ENCODE measurements around the gene NEK5.
"Not testable (repeated sequence)": the region's sequence is repeated elsewhere in the genome, so short reads cannot be mapped to it uniquely, and the experiment has no call there.

The NEK5 gene

DNA sequence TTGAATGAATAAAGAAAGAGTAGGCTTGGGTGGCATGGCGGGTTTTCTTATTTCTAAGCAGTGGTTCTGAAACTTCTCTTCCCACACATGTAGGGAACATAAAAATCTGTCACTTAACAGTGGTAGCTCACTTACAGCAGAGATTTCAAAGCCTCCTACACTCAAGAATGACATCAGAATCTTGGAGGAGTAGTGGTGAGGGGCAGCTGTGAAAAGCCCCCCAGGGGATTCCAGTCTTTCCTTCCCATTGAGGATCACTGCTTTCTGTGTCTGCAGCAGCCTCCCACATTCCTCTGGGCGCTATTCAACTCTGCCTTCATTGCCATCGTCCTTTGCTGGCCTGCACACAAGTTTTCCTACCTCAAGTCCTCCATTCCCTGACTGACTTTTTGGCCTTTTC lies 8.6 kb upstream of the NEK5 start:
- DNase-seq = no peak

DNA sequence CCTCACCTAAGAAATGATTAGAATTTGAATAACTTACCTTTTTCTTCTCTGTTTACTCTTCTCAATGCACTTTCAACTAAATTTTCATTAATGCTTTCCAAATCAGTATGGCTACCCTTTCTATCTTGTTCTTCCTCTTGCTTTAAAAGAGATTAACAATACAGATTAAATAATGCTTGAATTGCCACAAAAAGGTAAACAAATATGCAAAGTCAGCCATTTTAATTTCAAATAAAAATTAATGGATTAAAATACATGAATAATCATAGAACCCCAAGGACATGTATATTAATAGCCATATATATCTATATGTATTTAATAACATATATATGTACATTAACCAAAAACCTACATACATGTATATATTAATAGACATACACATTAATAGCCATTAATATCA lies 7.9 kb upstream of the NEK5 start:
- DNase-seq = no peak

DNA sequence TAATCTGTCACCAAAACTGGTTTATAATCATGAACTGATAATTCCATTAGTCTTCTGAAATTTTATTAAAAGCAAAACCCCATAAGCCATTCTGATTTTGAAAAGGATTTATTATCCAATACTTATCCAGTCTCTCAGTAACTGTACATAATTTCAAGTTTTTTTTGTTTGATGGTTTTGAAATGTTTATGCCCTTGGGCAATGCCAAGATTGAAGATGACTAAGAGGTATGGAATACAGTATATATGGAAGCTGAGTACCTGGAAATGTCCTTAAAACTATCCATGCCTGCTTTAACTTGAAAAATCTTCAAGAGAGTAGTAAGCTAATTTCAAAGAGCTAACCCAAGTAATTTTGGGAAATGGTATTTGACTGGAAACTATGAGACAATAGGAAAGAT lies 1.8 kb upstream of the NEK5 start:
- DNase-seq = no peak

DNA sequence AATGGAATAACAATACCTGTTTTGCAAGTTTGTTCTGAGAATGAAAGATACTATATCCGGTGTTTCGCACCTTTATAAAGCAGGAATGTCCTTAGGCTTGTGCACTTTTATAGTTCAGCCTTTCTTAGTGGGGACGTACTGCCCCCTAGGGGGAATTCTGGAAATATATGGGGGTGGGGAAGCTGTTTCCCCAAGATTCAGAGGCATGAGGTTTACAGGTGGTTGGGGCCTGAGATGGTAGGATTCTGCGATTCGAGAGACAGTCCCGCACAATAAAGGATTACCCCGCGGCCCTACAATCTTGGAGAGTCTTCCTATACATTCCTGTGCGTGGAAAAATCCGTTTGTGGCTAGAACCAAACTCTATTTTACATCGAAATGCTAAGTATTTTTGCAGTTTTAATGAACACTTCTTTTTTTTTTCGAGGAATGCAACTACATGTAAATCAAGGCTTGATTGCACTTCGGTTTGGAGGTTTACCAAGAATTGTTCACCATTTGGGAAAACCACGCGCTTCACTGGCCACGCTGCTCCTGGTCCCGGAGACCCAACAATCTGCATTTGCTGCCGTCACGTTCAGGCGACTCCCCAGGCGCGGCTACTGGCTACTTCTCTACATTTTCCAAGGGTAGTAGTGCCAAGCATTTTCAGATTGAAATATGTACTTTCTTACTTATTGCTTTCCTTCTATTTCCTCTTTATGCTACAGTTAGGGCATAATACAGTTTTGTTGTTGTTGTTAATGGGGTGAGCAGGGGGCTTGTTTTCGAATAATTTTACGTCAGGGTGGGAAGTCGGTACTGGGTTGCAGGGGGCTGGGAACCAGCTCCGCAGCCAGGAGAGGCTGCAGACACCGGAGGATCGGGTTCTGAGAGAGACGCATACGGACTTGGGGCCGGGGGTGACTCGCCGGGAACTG lies 830 bp downstream of the NEK5 start:
- peak; percentile 24 for DNase-seq

DNA sequence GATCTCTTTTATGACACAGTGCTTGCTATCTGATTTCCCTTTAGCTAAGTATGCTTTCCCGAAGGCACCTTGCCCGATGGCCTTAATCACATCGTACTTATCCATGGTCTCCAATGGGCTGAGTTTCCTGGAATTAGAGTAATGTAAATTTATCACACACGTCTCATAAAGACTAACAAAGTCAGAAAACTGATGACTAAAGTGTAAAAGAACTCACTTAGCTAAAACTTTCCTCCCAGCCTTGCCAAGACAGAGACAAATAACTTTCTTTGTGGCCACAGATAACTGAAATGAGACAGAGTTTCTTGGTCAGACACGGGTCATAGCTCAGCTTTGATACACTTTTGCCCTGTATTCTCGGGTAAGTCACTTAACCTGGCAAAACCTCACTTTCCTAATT lies 1.5 kb downstream of the NEK5 start:
- no peak for DNase-seq

DNA sequence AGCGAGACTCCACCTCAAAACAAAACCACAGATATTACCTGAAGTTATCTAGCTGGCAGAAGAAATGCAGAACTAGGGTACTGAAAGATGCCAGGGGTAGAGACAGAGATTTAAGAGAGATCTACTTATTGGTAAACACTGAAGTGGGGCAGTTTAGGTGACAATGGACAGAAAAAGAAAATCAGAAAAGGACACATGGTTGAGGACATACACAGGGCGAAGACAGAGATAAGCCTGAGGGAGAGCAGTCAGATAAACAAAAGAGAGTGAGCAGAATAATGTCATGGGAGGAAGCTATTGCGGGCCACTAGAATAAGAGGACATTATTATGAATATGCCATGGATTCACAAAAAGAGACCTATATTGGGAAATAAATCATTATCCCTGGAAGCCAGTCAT lies 3.3 kb downstream of the NEK5 start:
- no peak for DNase-seq

DNA sequence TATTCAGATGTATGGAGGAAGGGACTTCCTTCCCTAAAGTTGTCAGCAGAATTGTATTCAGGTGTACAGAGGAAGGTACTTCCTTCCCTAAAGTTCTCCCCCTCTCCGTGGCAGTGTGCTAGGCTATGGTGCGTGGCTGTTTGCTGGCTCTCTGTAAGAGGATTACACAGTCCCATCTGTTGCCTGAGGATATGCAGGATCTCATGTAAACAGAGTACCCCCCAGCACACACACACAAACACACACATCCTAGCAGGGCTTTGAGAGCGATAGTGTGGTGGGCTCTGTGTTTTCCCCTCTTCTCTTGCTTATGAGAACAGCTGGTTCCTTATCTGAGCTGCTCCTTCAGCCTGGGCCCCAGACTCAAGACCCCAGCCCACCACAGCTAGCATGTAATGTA lies 10.3 kb downstream of the NEK5 start:
- DNase-seq = no peak

DNA sequence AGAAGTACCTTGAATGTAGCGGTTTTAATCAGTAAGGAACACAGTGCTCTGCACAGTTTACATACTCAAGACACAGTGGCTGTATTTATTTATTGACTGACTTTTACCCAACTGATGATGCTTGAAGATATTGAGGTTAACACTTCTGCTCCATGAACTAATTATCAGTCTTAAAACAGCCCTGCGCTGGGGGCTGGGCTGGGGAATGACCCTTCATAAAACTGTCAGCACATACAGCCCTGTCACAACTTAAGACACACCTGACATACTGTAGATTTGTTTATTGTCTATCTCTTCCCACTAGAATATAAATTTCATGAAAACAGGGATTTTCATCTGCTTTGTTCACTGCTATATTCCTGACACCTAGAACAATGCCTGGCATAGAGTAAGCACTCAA lies 10.8 kb downstream of the NEK5 start:
- no peak for DNase-seq

DNA sequence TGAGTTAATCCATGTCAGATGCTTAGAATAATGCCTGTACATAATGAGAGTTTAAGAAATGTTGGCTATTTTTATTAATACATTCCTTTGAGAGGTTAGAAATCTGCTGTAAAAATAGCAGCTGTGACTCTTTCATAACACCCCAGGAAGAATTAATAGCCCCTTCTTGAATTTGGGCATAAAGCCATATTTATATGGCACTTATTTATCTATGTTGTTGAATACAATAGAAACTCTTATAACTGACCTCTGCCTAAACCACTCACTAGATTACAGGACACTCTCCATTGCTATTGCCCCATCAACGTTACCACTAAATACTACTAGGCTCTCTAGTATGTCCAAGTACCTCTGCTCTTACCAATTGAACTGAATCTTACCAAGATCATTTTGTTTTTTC lies 16.3 kb downstream of the NEK5 start:
- no peak for DNase-seq

DNA sequence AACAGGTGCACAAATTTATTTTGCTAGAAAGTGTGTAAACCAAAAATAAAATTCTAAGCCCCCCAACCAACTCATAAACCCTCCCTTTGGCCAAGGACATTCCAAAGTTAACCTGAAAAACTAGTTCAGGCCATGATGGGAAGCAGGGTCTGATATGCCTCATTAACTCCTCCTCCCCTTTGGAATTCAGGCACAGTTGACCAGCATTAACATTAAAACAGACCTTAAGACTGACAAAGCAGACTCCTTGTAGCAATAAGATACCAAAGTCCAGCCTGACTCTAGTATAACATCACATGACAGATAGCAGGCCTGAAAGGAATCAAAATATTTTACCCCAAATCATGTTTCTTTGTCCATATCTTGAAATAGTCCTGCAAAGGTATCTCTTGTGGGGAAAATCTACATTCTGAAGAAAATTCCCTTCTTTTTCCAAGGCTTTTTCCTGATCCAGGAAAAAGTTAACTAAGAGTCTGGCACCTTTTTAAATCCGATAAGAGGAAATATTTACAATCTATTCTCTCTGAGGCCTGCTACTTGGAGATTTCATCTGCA lies 19.7 kb downstream of the NEK5 start:
- no peak for DNase-seq

DNA sequence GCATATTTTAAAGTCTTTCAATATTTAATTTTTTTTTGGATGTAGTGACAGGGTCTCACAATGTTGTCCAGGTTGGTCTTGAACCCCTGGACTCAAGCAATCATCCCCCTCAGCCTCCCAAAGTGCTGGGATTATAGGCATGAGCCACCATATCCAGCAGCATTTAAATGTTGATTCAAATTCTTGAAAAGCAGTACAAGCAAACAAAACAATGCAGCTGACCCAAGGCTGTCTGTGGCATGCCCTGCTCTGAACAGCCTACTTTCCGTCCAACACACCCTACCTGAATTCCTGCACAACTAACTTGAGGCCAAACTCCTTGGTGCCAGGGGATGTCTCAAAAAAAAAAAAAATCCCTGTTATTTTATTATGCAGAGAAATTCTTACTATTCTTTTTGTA lies 23.0 kb downstream of the NEK5 start:
- DNase-seq = no peak

DNA sequence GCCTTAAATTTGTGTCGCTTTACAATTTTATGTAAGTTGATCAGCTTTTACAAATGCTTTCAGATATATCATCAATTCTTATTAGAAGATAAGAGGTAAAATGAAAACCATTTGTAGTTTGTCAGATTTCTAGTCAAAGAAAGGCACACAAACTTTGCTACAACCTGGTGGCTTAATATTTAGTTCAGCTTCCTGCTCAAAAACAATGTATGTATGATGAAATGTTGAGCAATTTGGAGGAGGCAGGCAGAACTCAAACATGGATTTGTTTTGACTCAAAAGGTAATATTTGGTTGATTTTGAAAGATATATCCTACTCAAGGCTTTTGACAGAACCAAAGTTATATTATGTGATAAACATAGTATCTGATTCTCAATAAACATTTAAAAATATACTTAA lies 24.2 kb downstream of the NEK5 start:
- no peak for DNase-seq

DNA sequence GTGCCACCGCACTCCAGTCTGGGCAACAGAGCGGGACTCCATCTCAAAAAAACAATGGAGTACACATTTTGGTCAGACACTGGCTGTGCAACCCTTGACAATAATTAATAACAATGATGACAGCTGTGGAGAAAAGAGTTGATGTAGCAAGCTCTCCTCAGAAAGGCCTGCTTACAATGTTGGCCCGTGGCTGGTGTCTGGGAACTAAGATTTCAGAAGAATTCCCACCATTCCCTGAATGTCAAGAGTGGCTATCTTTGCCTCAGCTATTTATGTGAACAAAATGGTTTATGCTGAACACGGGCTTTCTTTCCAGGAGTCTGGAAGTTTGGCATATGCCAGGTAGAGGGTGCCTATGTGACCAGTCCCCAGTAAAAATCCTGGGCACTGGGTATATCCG lies 25.5 kb downstream of the NEK5 start:
- DNase-seq = no peak

DNA sequence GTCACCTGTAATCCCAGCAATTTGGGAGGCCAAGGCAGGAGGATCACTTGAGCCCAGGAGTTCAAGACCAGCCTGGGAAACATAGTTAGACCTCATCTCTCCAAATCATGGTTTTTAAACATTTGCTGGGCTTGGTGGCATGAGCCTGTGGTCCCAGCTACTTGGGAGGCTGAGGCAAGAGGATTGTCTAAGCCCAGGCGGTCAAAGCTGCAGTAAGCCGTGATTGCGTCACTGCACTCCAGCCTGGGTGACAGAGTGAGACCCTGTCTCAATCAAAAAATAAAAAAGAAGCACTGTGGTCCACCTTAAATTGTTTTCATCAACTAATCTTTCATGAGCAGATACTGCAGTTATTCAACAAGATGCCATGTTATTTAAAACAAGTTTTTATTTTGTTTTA lies 26.4 kb downstream of the NEK5 start:
- not testable (repeated sequence) for DNase-seq

DNA sequence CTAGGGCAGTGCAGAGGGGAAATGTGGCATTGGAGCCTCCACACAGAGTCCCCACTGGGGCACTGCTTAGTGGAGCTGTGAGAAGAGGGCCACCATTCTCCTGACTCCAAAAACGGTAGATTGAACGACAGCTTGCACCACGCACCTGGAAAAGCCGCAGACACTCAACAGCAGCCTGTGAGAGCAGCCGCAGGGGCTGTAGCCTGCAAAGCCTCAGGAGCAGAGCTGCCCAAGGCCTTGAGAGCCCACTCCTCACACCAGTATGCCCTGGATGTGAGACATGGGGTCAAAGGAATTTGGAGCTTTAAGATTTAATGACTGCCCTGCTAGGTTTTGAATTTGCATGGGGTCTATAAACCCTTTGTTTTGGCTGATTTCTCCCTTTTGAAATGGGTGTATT lies 31.7 kb downstream of the NEK5 start:
- DNase-seq = no peak

DNA sequence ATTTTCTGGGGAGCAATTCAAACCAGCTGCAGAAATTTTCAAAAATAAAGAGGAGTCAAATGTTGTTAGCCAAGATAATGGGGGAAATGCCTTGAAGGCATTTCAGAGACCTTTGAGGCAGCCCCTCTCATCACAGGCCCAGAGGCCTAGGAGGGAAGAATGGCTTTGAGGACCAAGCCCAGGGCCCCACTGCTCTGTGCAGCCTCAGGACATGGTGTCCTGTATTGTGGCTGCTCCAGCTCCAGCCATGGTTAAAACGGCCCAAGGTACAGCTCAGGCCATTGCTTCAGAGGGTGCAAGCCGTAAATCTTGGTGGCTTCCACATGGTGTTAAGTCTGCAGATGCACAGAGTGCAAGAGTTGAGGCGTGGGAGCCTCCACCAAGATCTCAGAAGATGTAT lies 32.1 kb downstream of the NEK5 start:
- DNase-seq = no peak

DNA sequence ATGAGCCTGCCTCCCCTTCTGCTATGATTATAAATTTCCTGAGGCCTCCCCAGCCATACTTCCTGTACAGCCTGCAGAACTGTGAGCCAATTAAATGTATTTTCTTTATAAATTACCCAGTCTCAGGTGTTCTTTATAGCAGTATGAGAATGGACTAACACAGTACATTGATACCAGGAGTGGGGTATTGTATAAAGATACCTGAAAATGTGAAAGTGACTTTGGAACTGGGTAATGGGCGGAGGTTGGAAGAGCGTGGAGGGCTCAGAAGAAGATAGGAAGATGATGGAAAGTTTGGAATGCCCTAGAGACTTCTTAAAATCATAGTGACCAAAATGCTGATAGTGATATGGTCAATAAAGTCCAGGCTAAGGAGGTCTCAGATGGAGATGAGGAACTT lies 32.8 kb downstream of the NEK5 start:
- no peak for DNase-seq

DNA sequence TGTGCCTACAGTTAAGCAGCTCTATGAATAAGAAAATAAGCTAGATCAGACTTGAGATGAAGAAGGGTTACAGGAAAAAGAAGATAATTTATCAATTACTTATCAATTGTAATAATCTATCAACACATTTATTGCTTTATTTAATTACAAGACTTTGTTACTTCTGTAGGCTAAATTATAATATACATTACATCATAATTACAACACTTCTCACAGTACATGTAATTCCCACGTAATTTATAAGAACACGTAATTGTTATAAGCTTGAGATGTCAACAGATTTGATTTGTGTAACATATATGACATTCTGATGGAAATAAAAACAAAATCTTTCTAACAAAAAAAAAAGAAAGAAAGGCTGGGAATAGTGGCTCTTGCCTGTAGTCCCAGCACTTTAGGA lies 36.8 kb downstream of the NEK5 start:
- no peak for DNase-seq

DNA sequence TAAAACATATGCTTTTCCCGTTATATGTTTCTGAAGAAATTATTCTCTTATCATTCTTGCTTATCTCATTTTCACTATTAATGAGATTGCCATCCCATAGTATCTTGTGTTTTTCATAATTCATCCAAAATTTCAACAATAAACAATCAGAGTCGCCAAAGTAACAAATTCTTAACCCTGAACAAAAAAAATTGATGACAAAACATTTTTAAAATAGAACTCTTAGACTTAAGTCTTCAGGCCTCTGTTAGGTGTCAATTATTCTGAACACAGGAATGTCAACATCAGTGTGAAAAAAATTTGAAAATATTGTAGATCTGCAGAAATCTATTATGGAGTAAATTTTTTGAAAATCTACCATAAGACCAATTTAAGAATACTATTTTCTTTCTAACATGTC lies 37.4 kb downstream of the NEK5 start:
- DNase-seq = no peak

DNA sequence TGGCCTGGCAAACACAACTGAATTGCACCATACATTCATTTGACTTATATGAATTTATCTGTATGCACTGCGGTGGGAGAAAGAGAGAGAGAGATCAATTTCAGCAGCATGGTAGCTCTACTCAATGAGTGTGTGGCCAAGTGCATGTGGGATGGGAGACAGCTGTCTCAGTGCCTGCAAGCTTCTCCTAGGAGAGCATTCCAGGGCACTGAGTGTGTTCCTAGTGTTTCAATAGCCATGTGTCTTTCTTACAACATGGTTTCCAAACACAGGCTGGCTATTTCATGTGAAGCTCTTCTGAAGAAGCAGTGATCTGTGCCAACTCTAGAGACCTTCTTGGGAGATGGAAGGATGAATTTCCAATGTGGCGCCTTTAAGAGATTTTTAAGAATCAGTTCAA lies 43.5 kb downstream of the NEK5 start:
- no peak for DNase-seq

DNA sequence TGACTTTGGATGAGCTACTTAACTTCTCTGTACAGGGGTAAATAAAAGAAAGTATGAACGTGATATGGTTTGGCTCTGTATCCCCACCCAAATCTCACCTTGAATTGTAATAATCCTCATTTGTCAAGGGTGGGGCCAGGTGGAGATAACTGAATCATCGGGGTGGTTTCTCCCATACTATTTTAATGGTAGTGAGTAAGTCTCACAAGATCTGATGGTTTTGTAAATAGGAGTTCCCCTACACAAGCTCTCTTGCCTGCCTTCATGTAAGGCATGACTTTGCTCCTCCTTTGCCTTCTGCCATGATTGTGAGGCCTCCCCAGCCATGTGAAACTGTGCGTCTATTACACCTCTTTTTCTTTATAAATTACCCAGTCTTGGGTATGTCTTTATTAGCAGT lies 43.9 kb downstream of the NEK5 start:
- DNase-seq = not testable (repeated sequence)

DNA sequence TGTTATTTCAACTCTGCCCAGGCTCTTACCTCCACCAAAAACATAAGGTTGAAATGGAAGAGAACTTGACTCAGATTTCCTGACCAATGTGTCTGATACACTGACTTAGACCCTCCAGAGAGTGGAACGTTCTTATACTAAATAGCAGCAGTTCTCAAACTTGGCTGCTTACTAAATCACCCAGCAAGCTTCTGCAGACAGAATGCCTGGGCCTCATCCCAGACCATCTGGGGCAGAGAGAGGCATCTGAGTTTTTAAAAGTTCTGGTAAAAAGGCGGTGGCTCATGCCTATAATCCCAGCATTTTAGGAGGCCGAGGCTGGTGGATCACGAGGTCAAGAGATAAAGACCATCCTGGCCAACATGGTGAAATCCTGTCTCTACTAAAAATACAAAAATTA lies 46.3 kb downstream of the NEK5 start:
- DNase-seq = no peak

DNA sequence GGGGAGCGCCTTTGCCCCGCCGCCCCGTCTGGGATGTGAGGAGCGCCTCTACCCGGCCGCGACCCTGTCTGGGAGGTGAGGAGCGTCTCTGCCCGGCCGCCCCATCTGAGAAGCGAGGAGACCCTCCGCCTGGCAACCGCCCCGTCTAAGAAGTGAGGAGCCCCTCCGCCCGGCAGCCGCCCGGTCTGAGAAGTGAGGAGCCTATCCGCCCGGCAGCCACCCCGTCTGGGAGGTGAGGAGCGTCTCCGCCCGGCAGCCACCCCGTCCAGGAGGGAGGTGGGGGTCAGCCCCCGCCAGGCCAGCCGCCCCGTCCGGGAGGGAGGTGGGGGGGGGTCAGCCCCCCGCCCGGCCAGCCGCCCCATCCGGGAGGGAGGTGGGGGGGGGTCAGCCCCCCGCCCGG lies 49.0 kb downstream of the NEK5 start:
- DNase-seq = not testable (repeated sequence)

DNA sequence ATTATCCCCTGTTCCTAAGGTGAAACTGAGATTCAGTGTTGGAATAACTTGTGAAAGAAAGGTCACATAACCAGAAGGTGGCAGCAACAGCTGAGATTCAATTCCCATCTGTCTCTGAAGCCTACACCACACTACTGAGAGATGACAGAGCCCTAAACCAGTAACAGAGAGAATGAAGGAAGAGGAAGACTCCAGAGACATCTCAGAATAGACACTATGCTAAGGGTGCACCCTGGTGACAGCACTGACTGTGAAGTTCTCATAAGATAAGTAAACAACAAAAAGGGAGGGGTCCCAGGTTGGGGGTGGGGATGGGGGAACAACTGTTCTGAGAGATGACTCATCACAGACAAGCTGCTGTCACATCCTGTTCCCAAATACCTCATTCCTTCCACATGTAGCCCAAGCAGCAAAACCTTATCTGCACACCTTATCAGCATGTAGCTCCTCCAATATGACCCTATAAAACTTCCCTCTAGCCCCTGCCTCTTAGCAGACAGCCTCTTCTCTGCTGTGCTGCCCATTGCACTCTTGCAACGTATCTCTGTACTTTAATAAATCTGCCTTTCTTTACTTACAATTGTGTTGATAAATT lies 57.8 kb downstream of the NEK5 start:
- DNase-seq = no peak

DNA sequence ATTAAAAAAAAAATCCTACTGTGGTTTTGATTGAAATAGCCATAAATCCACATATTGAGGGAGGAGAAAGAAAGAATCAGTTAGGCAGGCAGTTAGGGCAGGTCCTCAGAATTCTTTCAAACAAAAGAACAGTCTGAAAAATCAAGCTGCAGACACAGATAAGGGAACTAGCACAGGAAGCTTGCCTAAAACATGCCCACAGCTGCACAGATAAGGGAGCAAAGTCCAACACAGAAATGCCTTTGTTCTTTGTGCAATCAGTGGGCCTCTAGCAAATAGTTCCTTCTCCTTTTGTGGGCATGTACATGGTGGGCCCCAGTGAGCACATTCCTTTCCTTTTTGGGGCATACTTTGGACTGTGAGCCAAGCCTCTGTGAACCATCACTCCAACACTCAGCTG lies 61.6 kb downstream of the NEK5 start:
- DNase-seq = no peak
